GM19351 (cell line): ENCODE measurements around the gene ACYP2.

Experiments
- ATAC-seq: cut with Tn5 transposase; IDR thresholded peaks from one replicate; pipeline ENCODE4 v1.9.1; 2021; ENCODE audit warnings: mild to moderate bottlenecking, moderate library complexity; ENCODE audit not compliant: unreplicated experiment

Gene ACYP2

GRCh38 chr2:54148391-54148790 lies 33.0 kb downstream of the ACYP2 start:
- ATAC-seq: no peak

- ATAC-seq: no peak
Observed at GRCh38 chr2:54149638-54150441, 34.4 kb downstream of the ACYP2 start.

GRCh38 chr2:54158311-54158710 lies 42.9 kb downstream of the ACYP2 start:
- ATAC-seq: no peak

GRCh38 chr2:54161660-54162424 lies 46.4 kb downstream of the ACYP2 start:
- no peak for ATAC-seq

- no peak for ATAC-seq
Observed at GRCh38 chr2:54164106-54164505, 48.7 kb downstream of the ACYP2 start.

- no peak for ATAC-seq
Observed at GRCh38 chr2:54166121-54166773, 50.8 kb downstream of the ACYP2 start.

GRCh38 chr2:54176577-54176976 lies 61.2 kb downstream of the ACYP2 start:
- no peak for ATAC-seq

GRCh38 chr2:54183281-54183680 lies 67.9 kb downstream of the ACYP2 start:
- no peak for ATAC-seq

- no peak for ATAC-seq
Observed at GRCh38 chr2:54183972-54184371, 68.6 kb downstream of the ACYP2 start.

GRCh38 chr2:54185105-54185504 lies 69.7 kb downstream of the ACYP2 start:
- no peak for ATAC-seq

- ATAC-seq: no peak
Observed at GRCh38 chr2:54187331-54187730, 71.9 kb downstream of the ACYP2 start.

- no peak for ATAC-seq
Observed at GRCh38 chr2:54189539-54189938, 74.1 kb downstream of the ACYP2 start.

- ATAC-seq: no peak
Observed at GRCh38 chr2:54191361-54192135, 76.1 kb downstream of the ACYP2 start.

- peak; percentile 78 for ATAC-seq
Observed at GRCh38 chr2:54194761-54195750, 79.6 kb downstream of the ACYP2 start.

GRCh38 chr2:54196646-54197045 lies 81.2 kb downstream of the ACYP2 start:
- ATAC-seq: no peak

- ATAC-seq: no peak
Observed at GRCh38 chr2:54204476-54204875, 89.1 kb downstream of the ACYP2 start.

GRCh38 chr2:54206596-54206995 lies 91.2 kb downstream of the ACYP2 start:
- ATAC-seq: peak; percentile 82

- ATAC-seq: no peak
Observed at GRCh38 chr2:54207666-54208195, 92.3 kb downstream of the ACYP2 start.
